Measurements from ENCODE around the gene P2RY2. TPM values are rescaled to one million over a fixed set of nuclear protein-coding genes. Genes with fewer than 3 reads are reported as not detected.

P2RY2 gene
- total and polyA plus RNA-seq, 2 donors (not counting 1 experiment from before 2014, with no cell fraction given) = 0.05 to 0.17 TPM

DNA sequence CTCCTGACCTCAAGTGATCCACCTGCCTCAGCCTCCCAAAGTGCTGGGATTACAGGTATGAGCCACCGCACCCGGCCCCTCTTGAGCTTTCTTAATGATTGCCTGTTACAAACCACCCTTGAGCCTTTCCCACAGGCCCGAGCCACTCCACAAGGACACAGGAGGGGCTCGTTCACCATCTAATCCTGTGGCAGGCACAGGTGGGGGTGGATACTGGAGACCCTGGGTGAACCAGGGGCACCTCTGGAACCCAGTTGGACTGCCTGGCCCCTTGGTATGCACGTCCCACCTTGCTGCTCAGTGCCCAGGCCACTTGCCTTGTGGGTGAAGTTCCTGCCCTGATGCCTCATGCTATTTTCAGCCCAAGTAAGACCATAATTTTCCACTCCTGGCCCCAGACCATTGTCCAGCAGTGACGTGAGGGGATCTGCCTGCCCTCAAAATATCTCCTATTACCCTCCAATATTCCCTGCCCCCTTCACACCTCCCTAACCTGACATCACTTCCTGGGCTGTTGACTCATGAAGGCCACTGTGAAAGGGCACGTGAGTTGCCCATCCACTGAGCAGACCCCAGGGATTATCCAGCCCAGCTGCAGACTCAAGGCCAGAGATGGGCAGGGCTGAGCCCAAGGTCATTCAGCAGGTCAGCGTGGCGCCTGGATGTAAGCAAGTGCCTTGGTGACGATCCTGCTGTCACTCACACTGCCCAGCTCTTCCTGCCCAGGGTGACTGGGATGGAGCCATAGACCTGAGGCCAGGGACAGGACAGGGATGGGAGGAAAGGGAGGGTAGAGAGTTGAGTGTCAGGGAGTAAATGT is 19.6 kb downstream of the P2RY2 start:
- Histone ChIP-seq H4K20me1 (ENCODE audit: control insufficient read depth, extremely low read depth, insufficient read depth, low read length) (no peaks in the 10 kb centered on the region), H3K36me3 (ENCODE audit: control insufficient read depth, insufficient read depth, low read length) (no peaks in the 10 kb centered on the region), H3K4me1 (ENCODE audit: control insufficient read depth, extremely low read depth, insufficient read depth, low read length) (peaks cover 6% of the 10 kb centered on the region), H3K4me2 (ENCODE audit: extremely low read depth, insufficient read depth, low read length) (no peak overlapping the region), H2AFZ (ENCODE audit: low read length) (no peak overlapping the region), H3K9ac (ENCODE audit: insufficient read depth, low read length) (no peak overlapping the region), H3K79me2 (ENCODE audit: control insufficient read depth, insufficient read depth, low read length) (no peaks in the 10 kb centered on the region), H3K27ac (ENCODE audit: insufficient read depth, low read length) (no peak overlapping the region), H3K4me3 (replicated peaks in 1 of 4; ENCODE audit: control extremely low read depth in 1 of 4, insufficient read depth in 1 of 4, low read depth in 3 of 4, low read length in 4 of 4) (no peak overlapping the region), H3K27me3 (ENCODE audit: control insufficient read depth, insufficient read depth, low read length) (no peaks in the 10 kb centered on the region), H3K9me3 (ENCODE audit: control insufficient read depth, insufficient read depth, low read depth, low read length) (no peaks in the 10 kb centered on the region)
- peak; percentile 20 to 24 for DNase-seq (ENCODE audit: low read depth in 2 of 2)
- TF ChIP-seq, protein P1, sequence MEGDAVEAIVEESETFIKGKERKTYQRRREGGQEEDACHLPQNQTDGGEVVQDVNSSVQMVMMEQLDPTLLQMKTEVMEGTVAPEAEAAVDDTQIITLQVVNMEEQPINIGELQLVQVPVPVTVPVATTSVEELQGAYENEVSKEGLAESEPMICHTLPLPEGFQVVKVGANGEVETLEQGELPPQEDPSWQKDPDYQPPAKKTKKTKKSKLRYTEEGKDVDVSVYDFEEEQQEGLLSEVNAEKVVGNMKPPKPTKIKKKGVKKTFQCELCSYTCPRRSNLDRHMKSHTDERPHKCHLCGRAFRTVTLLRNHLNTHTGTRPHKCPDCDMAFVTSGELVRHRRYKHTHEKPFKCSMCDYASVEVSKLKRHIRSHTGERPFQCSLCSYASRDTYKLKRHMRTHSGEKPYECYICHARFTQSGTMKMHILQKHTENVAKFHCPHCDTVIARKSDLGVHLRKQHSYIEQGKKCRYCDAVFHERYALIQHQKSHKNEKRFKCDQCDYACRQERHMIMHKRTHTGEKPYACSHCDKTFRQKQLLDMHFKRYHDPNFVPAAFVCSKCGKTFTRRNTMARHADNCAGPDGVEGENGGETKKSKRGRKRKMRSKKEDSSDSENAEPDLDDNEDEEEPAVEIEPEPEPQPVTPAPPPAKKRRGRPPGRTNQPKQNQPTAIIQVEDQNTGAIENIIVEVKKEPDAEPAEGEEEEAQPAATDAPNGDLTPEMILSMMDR (conservative IDR thresholded peaks at IDR 0.05 in 1 of 2, IDR thresholded peaks at IDR 0.05 in 1 of 2; ENCODE audit: low read depth in 1 of 2, low read length in 2 of 2) = no peak
- no peak for TF ChIP-seq EZH2 (IDR thresholded peaks at IDR 0.05; ENCODE audit: low read length, missing control alignments)

DNA sequence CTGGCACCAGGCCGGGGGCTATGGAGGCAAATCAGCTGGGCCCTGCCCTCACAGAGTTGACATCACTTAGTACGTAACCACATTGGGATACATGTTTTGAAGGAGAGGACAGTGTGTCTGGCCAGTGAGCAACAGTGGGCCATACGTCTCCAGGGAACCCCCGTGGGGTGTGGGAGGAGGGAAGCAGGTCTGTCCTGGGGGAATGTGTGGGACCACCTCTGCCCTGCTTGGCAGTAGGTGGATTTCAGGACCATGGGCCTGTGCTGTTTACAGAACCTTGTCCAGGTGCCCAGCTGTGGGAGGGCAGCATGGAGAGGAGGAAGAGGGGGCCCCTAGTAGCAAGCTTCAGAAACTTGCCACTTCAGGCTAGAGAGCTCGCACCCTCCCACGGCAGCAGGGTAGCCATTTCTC is 21.0 kb downstream of the P2RY2 start:
- Histone ChIP-seq H2AFZ (ENCODE audit: low read length) (no peak overlapping the region), H3K79me2 (ENCODE audit: control insufficient read depth, insufficient read depth, low read length) (no peaks in the 10 kb centered on the region), H3K9me3 (ENCODE audit: control insufficient read depth, insufficient read depth, low read depth, low read length) (no peaks in the 10 kb centered on the region), H3K9ac (ENCODE audit: insufficient read depth, low read length) (no peak overlapping the region), H3K27ac (ENCODE audit: insufficient read depth, low read length) (no peak overlapping the region), H3K4me3 (replicated peaks in 1 of 4; ENCODE audit: control extremely low read depth in 1 of 4, insufficient read depth in 1 of 4, low read depth in 3 of 4, low read length in 4 of 4) (no peak overlapping the region), H3K27me3 (ENCODE audit: control insufficient read depth, insufficient read depth, low read length) (no peaks in the 10 kb centered on the region), H4K20me1 (ENCODE audit: control insufficient read depth, extremely low read depth, insufficient read depth, low read length) (no peaks in the 10 kb centered on the region), H3K4me2 (ENCODE audit: extremely low read depth, insufficient read depth, low read length) (no peak overlapping the region), H3K4me1 (ENCODE audit: control insufficient read depth, extremely low read depth, insufficient read depth, low read length) (peaks cover 6% of the 10 kb centered on the region), H3K36me3 (ENCODE audit: control insufficient read depth, insufficient read depth, low read length) (no peaks in the 10 kb centered on the region)
- no peak for TF ChIP-seq EZH2 (IDR thresholded peaks at IDR 0.05; ENCODE audit: low read length, missing control alignments)
- TF ChIP-seq, protein P1 (conservative IDR thresholded peaks at IDR 0.05 in 1 of 2, IDR thresholded peaks at IDR 0.05 in 1 of 2; ENCODE audit: low read depth in 1 of 2, low read length in 2 of 2) = no peak
- DNase-seq (ENCODE audit: low read depth in 2 of 2) = no peak

DNA sequence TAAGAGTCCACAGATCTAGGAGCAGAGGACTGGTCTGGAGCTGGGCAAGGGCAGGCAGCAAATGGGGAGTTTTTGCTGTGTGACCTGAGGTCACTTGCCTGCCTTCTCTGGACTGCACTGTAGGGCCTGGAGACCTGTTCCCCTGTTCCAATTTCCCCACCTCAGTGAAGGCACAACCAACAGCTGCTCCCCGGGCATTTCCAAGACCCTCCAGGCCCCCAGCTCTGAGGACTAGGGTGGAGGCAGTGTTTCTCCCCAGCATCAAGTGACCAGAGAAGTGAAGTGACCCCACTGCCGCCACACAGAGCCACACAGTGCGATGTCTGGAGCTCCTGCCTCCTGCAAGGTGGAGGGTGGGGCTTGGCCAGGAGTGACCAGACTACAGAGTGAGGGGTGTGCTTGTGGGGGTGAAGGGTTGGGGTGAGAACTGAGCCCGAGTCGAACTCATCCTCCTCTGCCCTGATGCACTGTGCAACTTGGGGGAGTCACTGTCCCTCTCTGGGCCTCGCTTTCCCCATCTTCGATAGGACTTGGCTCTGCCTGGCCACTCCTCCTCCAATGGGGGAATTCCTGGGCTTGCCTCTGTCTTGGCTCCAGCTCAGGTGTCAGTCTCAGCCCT is 21.6 kb downstream of the P2RY2 start:
- H4K20me1 ChIP-seq (ENCODE audit: control insufficient read depth, extremely low read depth, insufficient read depth, low read length) = no peaks in the 10 kb centered on the region
- H3K9me3 ChIP-seq (ENCODE audit: control insufficient read depth, insufficient read depth, low read depth, low read length) = no peaks in the 10 kb centered on the region
- no peak overlapping the region for H3K4me2 ChIP-seq (ENCODE audit: extremely low read depth, insufficient read depth, low read length)
- TF ChIP-seq, protein P1 (conservative IDR thresholded peaks at IDR 0.05 in 1 of 2, IDR thresholded peaks at IDR 0.05 in 1 of 2; ENCODE audit: low read depth in 1 of 2, low read length in 2 of 2) = no peak
- no peak for TF ChIP-seq EZH2 (IDR thresholded peaks at IDR 0.05; ENCODE audit: low read length, missing control alignments)
- H3K27me3 ChIP-seq (ENCODE audit: control insufficient read depth, insufficient read depth, low read length) = no peaks in the 10 kb centered on the region
- no peaks in the 10 kb centered on the region for H3K79me2 ChIP-seq (ENCODE audit: control insufficient read depth, insufficient read depth, low read length)
- no peak overlapping the region for H3K9ac ChIP-seq (ENCODE audit: insufficient read depth, low read length)
- no peak overlapping the region for H3K27ac ChIP-seq (ENCODE audit: insufficient read depth, low read length)
- no peak overlapping the region for H3K4me3 ChIP-seq (replicated peaks in 1 of 4; ENCODE audit: control extremely low read depth in 1 of 4, insufficient read depth in 1 of 4, low read depth in 3 of 4, low read length in 4 of 4)
- peaks cover 6% of the 10 kb centered on the region for H3K4me1 ChIP-seq (ENCODE audit: control insufficient read depth, extremely low read depth, insufficient read depth, low read length)
- no peak for DNase-seq (ENCODE audit: low read depth in 2 of 2)
- H3K36me3 ChIP-seq (ENCODE audit: control insufficient read depth, insufficient read depth, low read length) = no peaks in the 10 kb centered on the region
- no peak overlapping the region for H2AFZ ChIP-seq (ENCODE audit: low read length)
